IPS-11a (cell line): ENCODE measurements around the gene OLR1.

Experiments used
- H3K4me3 ChIP-seq: one replicate; pipeline ENCODE4 v1.5.1; 2013; ENCODE audit warnings: low read depth, low read length, control low read depth

Gene OLR1

DNA sequence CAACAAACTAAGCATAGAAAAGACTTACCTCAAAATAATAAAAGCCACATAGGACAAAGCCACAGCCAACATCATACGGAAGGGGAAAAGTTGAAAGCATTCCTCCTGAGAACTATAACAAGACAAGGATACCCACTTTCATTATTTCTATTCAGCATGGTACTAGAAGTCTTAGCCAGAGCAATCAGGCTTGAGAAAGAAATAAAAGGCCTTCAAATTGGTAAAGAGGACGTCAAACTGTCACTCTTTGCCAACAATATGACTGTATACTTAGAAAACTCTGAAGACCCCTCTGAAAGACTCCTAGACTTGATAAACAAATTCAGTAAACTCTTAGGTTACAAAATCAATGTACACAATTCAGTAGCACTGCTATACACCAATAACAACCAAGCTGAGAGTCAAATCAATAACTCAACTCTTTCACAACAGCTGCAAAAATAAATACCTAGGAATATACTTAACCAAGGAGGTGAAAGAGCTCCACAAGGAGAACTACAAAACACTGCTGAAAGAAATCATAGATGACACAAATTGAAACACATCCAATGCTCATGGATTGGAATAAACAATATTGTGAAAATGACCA is 61.6 kb downstream of the OLR1 start:
- H3K4me3 ChIP-seq: no peak overlapping the region
